Tibial nerve (tissue), 3 donors: ENCODE data around the gene MAGEF1.

Source experiments
- POLR2A ChIP-seq, 2 donors: fragments of 450-650 bp; IDR thresholded peaks; one replicate each; pipeline ENCODE4 v1.6.1; 2017; ENCODE audit warnings: antibody characterized with exemption in 2 of 2, mild to moderate bottlenecking in 2 of 2, moderate library complexity in 2 of 2
- TF ChIP-seq, protein P1 (sequence below), 5 experiments: fragments of 200-600 bp in 3 of 5; fragments of 450-650 bp in 2 of 5; sonication (generic) in 3 of 5; IDR thresholded peaks; one replicate each; pipeline ENCODE4 v1.5.1; 2016 to 2019; ENCODE audit warnings: antibody characterized with exemption in 5 of 5, mild to moderate bottlenecking in 3 of 5, moderate library complexity in 2 of 5

GRCh38 chr3:184733971-184734608 is 22.2 kb upstream of the MAGEF1 start:
- TF ChIP-seq POLR2A (IDR thresholded peaks at IDR 0.05) = no peak
- TF ChIP-seq, protein P1, sequence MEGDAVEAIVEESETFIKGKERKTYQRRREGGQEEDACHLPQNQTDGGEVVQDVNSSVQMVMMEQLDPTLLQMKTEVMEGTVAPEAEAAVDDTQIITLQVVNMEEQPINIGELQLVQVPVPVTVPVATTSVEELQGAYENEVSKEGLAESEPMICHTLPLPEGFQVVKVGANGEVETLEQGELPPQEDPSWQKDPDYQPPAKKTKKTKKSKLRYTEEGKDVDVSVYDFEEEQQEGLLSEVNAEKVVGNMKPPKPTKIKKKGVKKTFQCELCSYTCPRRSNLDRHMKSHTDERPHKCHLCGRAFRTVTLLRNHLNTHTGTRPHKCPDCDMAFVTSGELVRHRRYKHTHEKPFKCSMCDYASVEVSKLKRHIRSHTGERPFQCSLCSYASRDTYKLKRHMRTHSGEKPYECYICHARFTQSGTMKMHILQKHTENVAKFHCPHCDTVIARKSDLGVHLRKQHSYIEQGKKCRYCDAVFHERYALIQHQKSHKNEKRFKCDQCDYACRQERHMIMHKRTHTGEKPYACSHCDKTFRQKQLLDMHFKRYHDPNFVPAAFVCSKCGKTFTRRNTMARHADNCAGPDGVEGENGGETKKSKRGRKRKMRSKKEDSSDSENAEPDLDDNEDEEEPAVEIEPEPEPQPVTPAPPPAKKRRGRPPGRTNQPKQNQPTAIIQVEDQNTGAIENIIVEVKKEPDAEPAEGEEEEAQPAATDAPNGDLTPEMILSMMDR (IDR thresholded peaks at IDR 0.05) = no peak
